ENCODE results near the gene ZFP91. TPM values are rescaled to one million over a fixed set of nuclear protein-coding genes. Genes with fewer than 3 reads are reported as not detected.

Gene ZFP91
- total and polyA plus RNA-seq, 2 donors (not counting 3 experiments of a cell fraction or from before 2014, with no cell fraction given), result 20.2 to 52.0 TPM

- H4K20me1 ChIP-seq (replicated peaks; ENCODE audit: control insufficient read depth, extremely low read depth, insufficient read depth, low read length), result no peaks in the 10 kb centered on the region
- H3K27me3 ChIP-seq (ENCODE audit: control insufficient read depth in 2 of 2, insufficient read depth in 2 of 2, low read length in 2 of 2), result no peaks in the 10 kb centered on the region
- peaks cover 10% of the 10 kb centered on the region for H3K4me1 ChIP-seq (ENCODE audit: control insufficient read depth, extremely low read depth, insufficient read depth, low read length)
- BruUV-seq (replicated peaks), result no TSS peak
- no peak overlapping the region for H3K4me3 ChIP-seq (replicated peaks in 1 of 3; ENCODE audit: insufficient read depth in 1 of 3, low read depth in 1 of 3, low read length in 3 of 3)
- no peak for FAIRE-seq
- ChIA-PET POLR2A (no interaction called here), CTCF (interaction anchor here (0.9 to 1.4 kb wide), 2 partner anchors 14 to 47 kb away, joined by 3 to 10 read pairs; no protein-coding TSS in a partner anchor)
- DNase-seq (ENCODE audit: low read depth, low spot score), result no peak
- no peak overlapping the region for H2AFZ ChIP-seq (ENCODE audit: low read depth, low read length)
- no peaks in the 10 kb centered on the region for H3K9me3 ChIP-seq (replicated peaks; ENCODE audit: control insufficient read depth, insufficient read depth, low read length)
- dilution Hi-C loops (cut with MboI; ENCODE audit: extremely low pct_ligation_motif_present, low sequenced_read_pairs), result no loop called here
- H3K4me2 ChIP-seq (ENCODE audit: insufficient read depth, low read length), result peak overlapping the region; percentile 14
- H3K9ac ChIP-seq (replicated peaks; ENCODE audit: extremely low read depth, insufficient read depth, low read length), result no peak overlapping the region
- TF ChIP-seq EZH2 (IDR thresholded peaks at IDR 0.05; ENCODE audit: borderline replicate concordance, low read depth, low read length, severe bottlenecking) (no peak), FOS (IDR thresholded peaks at IDR 0.05; ENCODE audit: borderline replicate concordance, insufficient read depth, low read length) (no peak), MAX (IDR thresholded peaks at IDR 0.05; ENCODE audit: insufficient read depth, insufficient read length) (no peak), MYC (IDR thresholded peaks at IDR 0.05; ENCODE audit: low read depth, low read length) (no peak), POLR2A (IDR thresholded peaks at IDR 0.05; ENCODE audit: low read depth, low read length) (no peak), GATA2 (IDR thresholded peaks at IDR 0.05; ENCODE audit: insufficient read depth, insufficient read length, low read depth, low read length) (no peak), POLR2AphosphoS5 (IDR thresholded peaks at IDR 0.05; ENCODE audit: insufficient read depth, low read depth, low read length) (no peak), CTCF (IDR thresholded peaks at IDR 0.05; ENCODE audit: extremely low read depth in 1 of 2, insufficient read depth in 1 of 2, low read depth in 1 of 2, low read length in 2 of 2) (no peak), JUN (IDR thresholded peaks at IDR 0.05; ENCODE audit: borderline replicate concordance, insufficient read depth, insufficient read length, low read depth) (no peak)
- peaks cover 79% of the 10 kb centered on the region for H3K79me2 ChIP-seq (ENCODE audit: control insufficient read depth, insufficient read depth, low read length)
- H3K9me1 ChIP-seq (replicated peaks; ENCODE audit: control insufficient read depth, extremely low read depth, insufficient read depth, low read length), result no peaks in the 10 kb centered on the region
- peaks cover 0 to 2% of the 10 kb centered on the region in 2 experiments for H3K36me3 ChIP-seq (ENCODE audit: control insufficient read depth in 2 of 2, extremely low read depth in 1 of 2, insufficient read depth in 2 of 2, low read length in 2 of 2)
- intact Hi-C loops (cut with micrococcal nuclease), result no loop called here
- H3K27ac ChIP-seq (ENCODE audit: insufficient read depth, low read depth, low read length), result no peak overlapping the region
Measured at GRCh38 chr11:58582437-58582836, 3.6 kb downstream of the ZFP91 start.

Data from endothelial cell of umbilical vein (primary cell).